Glomerular endothelial cell (primary cell): ENCODE data around the gene SAP130. TPM values are rescaled to one million over a fixed set of nuclear protein-coding genes. Genes with fewer than 3 reads are reported as not detected.
A peak's percentile ranks its signal among the peaks of the same experiment; 100 is the strongest.

Experiments
- DNase-seq: peaks from one replicate; pipeline ENCODE4 v3.0.0-alpha.2; 2011; ENCODE audit warnings: low read depth, low spot score; ENCODE audit errors: extremely low read depth
- total RNA-seq: library from RNA; depleted of rRNA; stranded (reverse); fragments of >200 nt; gene quantifications from 2 replicates; pipeline ENCODE4 v1.2.3, GENCODE V29; 2015

The SAP130 gene
- 10.7 and 13.8 TPM in 2 replicates for total RNA-seq

DNA sequence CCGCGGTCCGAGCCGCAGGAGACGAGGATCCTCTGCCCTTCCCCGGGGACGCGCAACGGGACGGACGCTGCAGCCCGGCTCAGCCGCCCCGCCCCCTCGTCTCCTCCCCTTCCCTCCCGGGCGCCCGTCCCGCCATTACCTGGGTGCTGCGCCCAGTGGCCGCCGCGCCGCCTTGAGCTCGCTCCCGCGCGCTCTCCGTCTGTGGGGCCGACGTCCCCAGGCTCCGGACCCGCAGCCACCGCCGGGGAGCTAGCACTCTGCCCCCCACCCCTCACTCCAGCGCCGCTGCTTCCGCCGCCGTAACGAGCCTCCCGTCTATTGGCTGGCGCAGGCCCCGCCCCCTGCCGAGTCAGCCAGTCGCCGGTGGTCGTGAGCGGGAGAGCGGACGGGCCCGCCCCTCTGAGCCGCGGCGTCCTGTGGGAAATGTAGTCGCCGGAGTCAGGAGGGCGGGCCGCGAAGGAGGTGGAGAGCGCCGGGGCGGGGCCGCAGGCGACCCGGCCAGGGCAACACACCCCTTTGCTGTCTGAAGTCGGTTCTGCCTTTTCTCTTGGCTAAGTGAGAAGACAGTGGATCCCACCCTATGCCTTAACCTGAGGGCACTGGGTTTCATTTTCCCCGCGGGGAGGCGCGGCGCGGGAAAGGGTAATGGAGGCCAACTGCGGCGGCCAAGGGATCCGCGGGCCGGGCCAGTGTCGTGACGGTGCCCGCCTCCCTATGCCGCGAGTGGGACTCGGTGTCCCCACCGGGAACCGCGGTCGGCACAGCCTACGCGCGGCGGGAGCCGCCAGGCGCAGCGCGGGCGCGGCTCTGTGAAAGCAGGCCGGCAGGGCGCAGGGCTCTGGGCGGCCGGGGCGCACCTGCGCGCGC lies at the start of gene SAP130:
TSS of gene SAP130 (minus strand) at position 259 of the 867 bp plus-strand sequence. CDS start 1,767 bp downstream, outside the sequence.
- DNase-seq = no peak

DNA sequence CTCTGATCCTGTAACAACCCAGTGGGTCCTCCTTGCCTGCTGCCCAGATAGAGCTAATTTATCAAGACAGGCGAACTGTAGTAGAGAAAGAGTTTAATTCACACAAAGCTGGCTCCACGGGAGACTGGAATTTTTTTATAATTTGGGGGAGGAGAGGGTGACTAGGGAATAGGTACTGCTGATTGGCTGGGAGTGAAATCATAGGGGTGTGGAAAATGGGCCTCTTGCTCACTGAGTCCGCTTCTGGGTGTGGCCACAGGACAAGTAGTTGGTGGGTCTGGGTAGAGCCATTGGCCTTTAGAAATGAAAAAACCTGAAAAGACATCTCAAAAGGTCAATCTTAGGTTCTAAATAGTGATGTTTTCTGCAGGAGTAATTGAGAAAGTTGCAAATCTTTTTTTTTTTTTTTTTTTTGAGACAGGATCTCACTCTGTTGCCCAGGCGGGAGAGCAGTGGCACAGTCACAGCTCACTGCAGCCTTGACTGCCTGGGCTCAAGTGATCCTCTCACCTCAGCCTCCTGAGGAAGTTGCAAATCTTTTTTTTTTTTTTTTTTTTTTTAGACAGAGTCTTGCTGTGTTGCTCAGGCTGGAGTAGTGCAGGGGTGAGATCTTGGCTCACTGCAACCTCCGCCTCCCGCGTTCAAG lies 48.7 kb upstream of the SAP130 start:
- no peak for DNase-seq

DNA sequence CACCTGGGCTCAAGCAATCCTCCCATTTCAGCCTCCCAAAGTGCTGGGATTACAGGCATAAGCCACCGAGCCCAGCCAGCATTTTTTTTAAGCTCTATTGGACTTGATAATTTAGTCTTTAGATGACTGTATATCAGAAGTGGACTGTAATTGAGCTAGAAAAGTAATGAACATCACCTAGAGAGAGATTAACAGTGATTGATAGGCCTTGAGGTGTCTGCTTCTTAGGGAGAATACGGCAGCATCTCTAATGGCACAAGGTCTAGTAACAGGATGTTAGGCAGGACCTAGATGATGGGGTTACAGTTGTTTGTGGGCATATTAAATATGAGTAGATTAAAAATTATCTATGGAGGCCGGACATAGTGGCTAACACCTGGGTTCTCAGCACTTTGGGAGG lies 45.4 kb upstream of the SAP130 start:
- DNase-seq = no peak

- DNase-seq = peak; percentile 7
These were observed 41.9 kb upstream of the SAP130 start for GRCh38 chr2:128069769-128070168.

DNA sequence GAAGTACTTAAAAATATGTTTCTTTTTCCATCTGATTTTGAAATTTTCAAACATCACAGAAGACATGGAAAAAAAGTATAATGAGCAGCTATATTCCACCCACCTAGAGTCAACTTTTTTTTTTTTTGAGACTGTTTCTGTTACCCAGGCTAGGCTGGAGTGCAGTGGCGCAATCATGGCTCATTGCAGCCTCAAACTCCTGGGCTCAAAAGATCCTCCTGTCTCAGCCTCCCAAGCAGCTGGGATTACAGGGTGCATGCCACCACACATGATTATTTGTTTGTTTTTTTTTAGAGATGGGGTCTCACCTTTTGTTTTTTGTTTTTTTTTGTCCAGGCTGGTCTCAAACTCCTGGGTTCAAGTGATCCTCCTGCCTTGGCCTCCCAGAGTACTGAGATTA lies 36.5 kb upstream of the SAP130 start:
- no peak for DNase-seq

GRCh38 chr2:128062571-128062970 lies 34.7 kb upstream of the SAP130 start:
- DNase-seq = no peak

GRCh38 chr2:128058114-128058513 lies 30.3 kb upstream of the SAP130 start:
- no peak for DNase-seq

GRCh38 chr2:128057334-128057733 lies 29.5 kb upstream of the SAP130 start:
- no peak for DNase-seq

- DNase-seq = no peak
These were observed 26.4 kb upstream of the SAP130 start for GRCh38 chr2:128054104-128054885.

DNA sequence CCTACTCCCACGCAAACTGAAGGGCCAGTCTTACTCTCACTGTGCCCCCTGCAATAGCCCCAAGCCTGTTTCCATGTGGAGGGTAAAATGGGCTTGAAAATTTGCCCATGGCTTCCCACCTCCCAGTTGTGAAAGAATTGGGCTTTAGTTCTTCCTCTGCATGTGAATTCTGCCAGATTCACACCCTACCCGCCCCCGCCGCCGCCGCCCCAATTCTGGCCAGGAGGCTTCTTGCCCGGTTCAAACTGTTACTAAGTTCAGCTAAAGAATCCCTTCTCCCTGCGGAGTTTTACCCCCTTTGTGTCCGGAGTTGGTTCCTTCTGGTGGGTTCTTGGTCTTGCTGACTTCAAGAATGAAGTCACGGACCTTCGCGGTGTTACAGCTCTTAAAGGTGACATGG lies 25.5 kb upstream of the SAP130 start:
- DNase-seq = no peak

- DNase-seq = no peak
These were observed 15.2 kb upstream of the SAP130 start for GRCh38 chr2:128043041-128043440.

DNA sequence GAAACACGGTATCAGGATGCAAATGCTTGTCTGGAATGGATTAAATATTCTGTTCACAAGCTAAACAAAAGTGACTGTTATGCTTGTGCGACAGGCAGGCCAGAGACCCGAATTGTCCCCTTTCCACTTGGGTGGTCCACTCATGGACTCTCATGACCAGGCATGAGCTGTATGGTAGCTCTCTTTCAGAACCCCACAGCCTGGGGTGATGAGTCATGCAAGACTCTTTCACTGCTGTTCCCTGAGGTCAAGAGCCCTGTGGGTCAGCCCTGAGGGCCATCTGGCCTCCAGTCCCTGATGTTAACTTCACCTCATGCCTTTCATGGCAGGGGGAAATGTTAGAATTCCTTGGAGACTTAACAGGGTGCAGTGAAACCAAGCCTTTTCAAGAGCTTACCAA lies 13.7 kb upstream of the SAP130 start:
- DNase-seq = no peak

DNA sequence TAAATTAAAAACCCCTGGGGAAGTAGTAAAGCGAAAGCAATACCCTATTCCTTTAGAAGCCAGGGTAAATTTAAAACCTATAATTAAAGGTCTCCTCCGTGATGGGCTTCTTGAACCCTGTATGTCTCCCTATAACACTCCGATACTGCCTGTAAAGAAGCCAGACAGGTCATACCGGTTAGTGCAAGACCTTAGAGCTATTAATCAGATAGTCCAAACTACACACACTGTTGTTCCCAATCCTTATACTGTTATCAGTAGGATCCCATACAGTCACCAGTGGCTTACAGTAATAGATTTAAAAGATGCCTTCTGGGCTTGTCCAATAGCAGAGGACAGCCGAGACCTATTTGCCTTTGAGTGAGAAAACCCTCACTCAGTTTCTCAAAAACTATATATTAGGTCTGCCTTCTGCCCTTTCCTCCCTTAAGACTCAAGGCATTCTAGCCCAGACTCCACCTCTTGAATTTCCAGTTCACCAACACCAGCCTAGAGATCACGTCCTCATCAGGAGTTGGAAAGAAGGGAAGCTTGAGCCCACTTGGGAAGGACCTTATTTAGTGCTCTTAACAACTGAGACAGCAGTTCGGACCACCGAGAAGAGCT lies 12.4 kb upstream of the SAP130 start:
- DNase-seq = no peak

GRCh38 chr2:128039535-128039934 lies 11.7 kb upstream of the SAP130 start:
- no peak for DNase-seq

- DNase-seq = no peak
These were observed 10.6 kb upstream of the SAP130 start for GRCh38 chr2:128038411-128038810.

- no peak for DNase-seq
These were observed 9.8 kb upstream of the SAP130 start for GRCh38 chr2:128037649-128038048.

- DNase-seq = no peak
These were observed 9.1 kb upstream of the SAP130 start for GRCh38 chr2:128036748-128037607.

GRCh38 chr2:128032092-128032491 lies 4.2 kb upstream of the SAP130 start:
- DNase-seq = no peak

DNA sequence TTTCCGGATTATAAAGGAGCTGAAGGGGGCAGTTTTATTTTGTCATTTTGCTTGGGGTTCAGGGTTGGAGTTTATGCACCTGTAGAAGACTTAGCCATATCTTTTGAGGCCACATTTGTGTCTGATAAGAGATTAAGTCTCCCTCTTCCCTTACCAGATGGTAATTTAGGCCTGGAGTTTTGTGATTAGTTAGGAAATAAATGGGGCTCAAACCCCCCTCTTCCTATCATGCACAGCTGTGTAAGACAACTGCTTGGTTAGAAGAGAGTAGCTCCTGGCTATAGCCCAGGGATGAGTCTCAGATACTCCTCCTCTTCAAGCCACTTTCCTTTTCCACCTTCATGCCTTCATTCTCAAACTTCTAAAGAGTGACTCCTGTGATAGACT lies 802 bp upstream of the SAP130 start:
- no peak for DNase-seq

GRCh38 chr2:128027278-128027800 lies 520 bp downstream of the SAP130 start:
- peak; percentile 58 for DNase-seq
